ENCODE results near the gene ROMO1. TPM values are rescaled to one million over a fixed set of nuclear protein-coding genes. Genes with fewer than 3 reads are reported as not detected.
"Not testable (repeated sequence)": the region's sequence is repeated elsewhere in the genome, so short reads cannot be mapped to it uniquely, and the experiment has no call there.

Gene ROMO1
- total RNA-seq, 4 donors from 2014 or later: 154 to 259 (median 192) TPM

GRCh38 chr20:35742741-35743523 lies 43.7 kb downstream of the ROMO1 start:
- Histone ChIP-seq H3K4me3 (peak overlapping the region; percentile 50 to 73 (median 62)), H3K36me3 (peaks cover 0 to 24% (median 0%) of the 10 kb centered on the region in 3 donors), H3K27ac (peak overlapping the region; percentile 96 to 98 (median 96)), H3K27me3 (no peaks in the 10 kb centered on the region), H3K9me3 (no peaks in the 10 kb centered on the region), H3K4me1 (peaks cover 0 to 28% (median 10%) of the 10 kb centered on the region in 4 donors)
- TF ChIP-seq, protein P1, sequence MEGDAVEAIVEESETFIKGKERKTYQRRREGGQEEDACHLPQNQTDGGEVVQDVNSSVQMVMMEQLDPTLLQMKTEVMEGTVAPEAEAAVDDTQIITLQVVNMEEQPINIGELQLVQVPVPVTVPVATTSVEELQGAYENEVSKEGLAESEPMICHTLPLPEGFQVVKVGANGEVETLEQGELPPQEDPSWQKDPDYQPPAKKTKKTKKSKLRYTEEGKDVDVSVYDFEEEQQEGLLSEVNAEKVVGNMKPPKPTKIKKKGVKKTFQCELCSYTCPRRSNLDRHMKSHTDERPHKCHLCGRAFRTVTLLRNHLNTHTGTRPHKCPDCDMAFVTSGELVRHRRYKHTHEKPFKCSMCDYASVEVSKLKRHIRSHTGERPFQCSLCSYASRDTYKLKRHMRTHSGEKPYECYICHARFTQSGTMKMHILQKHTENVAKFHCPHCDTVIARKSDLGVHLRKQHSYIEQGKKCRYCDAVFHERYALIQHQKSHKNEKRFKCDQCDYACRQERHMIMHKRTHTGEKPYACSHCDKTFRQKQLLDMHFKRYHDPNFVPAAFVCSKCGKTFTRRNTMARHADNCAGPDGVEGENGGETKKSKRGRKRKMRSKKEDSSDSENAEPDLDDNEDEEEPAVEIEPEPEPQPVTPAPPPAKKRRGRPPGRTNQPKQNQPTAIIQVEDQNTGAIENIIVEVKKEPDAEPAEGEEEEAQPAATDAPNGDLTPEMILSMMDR (IDR thresholded peaks at IDR 0.05): no peak
- TF ChIP-seq POLR2A (IDR thresholded peaks at IDR 0.05): no peak
- DNase-seq: no peak

DNA sequence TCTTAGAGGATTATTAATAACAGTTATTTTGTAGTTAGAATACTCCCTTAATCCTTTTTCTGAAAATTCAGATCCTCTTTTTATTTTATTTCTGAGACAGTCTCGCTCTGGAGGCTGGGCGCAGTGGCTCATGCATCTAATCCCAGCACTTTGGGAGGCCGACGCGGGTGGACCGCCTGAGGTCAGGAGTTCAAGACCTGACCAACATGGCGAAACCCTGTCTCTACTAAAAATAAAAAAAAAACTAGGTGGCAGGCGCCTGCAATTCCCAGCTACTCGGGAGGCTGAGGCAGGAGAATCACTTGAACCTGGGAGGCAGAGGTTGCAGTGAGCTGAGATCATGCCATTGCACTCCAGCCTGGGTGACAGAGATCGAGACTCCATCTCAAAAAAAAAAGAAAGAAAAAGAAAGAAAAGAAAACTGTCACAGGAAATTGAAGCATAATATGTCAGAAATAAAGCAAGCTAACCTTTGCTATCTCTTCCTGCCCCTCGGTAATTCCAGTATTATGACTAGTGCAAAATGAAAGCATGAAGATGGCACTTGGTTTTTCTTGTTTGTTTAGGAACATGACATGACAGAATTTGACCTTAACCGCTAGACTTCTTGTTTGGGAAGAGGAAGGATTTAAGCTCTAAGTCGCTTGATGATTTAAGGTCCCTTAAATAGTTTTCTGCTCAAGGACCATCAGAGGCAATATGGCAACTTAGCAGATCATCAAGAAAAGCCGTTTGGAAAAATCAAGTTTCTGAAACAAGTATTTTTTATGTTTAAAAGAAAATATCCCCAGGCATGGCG lies 44.7 kb downstream of the ROMO1 start:
- peak overlapping the region; percentile 2 to 73 (median 46) for H3K4me3 ChIP-seq
- DNase-seq: peak in 1 of 3 donors; percentile 44

DNA sequence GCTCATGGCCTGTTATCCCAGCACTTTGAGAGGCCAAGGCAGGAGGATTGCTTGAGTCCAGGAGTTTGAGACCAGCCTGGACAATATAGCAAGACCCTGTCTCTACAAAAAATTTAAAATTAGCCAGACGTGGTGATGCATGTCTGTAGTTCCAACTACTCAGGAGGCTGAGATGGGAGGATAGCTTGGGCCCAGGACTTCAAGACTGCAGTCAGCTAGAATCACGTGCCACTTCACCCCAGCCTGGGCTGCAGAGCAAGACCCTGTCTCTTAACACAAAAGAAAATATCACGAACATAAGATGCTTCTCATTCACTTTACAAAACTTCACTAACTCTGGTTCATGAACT lies 45.3 kb downstream of the ROMO1 start:
- H3K4me3 ChIP-seq, H3K27me3 ChIP-seq, H3K9me3 ChIP-seq, DNase-seq, H3K36me3 ChIP-seq: not testable (repeated sequence)
- peaks cover 0 to 13% (median 6%) of the 10 kb centered on the region in 4 donors for H3K4me1 ChIP-seq
- peak overlapping the region; percentile 96 to 98 (median 96) for H3K27ac ChIP-seq

More for the DNA sequence above, 44.7 kb downstream of the ROMO1 start:
- peaks cover 0 to 19% (median 7%) of the 10 kb centered on the region in 4 donors for H3K4me1 ChIP-seq
- peaks cover 0 to 15% (median 0%) of the 10 kb centered on the region in 3 donors for H3K36me3 ChIP-seq
- H3K27me3 ChIP-seq: no peaks in the 10 kb centered on the region
- TF ChIP-seq POLR2A (IDR thresholded peaks at IDR 0.05): no peak
- TF ChIP-seq, protein P1 (IDR thresholded peaks at IDR 0.05): no peak
- H3K27ac ChIP-seq: peak overlapping the region; percentile 96 to 98 (median 96)
- H3K9me3 ChIP-seq: no peaks in the 10 kb centered on the region

Other genes with a start within 250 kb of the ROMO1 start
- 100 to 1,000 TPM in 1 of 4 donors, 10 to 100 TPM in 3; 26.1 to 121 (median 38.3) TPM for gene CEP250, start 243.8 kb upstream of the ROMO1 start, total RNA-seq
- gene C20orf173, start 169.8 kb upstream of the ROMO1 start, total RNA-seq: not detected
- 100 to 1,000 TPM; 183 to 233 (median 201) TPM for gene ERGIC3, start 157.3 kb upstream of the ROMO1 start, total RNA-seq
- gene SPAG4, start 83.6 kb upstream of the ROMO1 start, total RNA-seq: 10 to 100 TPM in 2 of 4 donors, not detected in 2; 10.7 to 28.1 TPM
- 100 to 1,000 TPM in 3 of 4 donors, 10 to 100 TPM in 1; 84.9 to 201 (median 127) TPM for gene CPNE1, start 34.5 kb upstream of the ROMO1 start, total RNA-seq
- gene RBM12, start 34.5 kb upstream of the ROMO1 start, total RNA-seq: 10 to 100 TPM; 21.1 to 38.1 (median 32.3) TPM
- 10 to 100 TPM; 29.2 to 62.2 (median 41.4) TPM for gene NFS1, start 53 bp upstream of the ROMO1 start, total RNA-seq
- 1,000 to 10,000 TPM in 1 of 4 donors, 100 to 1,000 TPM in 3; 347 to 1,133 (median 466) TPM for gene RBM39, start 42.9 kb downstream of the ROMO1 start, total RNA-seq
- gene PHF20, start 72.6 kb downstream of the ROMO1 start, total RNA-seq: 10 to 100 TPM; 16.1 to 92.4 (median 29.3) TPM

Data from Peyer's patch (tissue), 4 donors.